ENCODE results near the gene GPHN.

GRCh38 chr14:66831173-66831572 is 323.2 kb downstream of the GPHN start:
- no peak for TF ChIP-seq CTCF (IDR thresholded peaks at IDR 0.05; ENCODE audit: low read length)
- no peak for TF ChIP-seq EZH2 (IDR thresholded peaks at IDR 0.05; ENCODE audit: borderline replicate concordance, low read length)
